Measurements from ENCODE around the gene CD69. TPM values are rescaled to one million over a fixed set of nuclear protein-coding genes. Genes with fewer than 3 reads are reported as not detected.
"Not testable (repeated sequence)": the region's sequence is repeated elsewhere in the genome, so short reads cannot be mapped to it uniquely, and the experiment has no call there.

CD69 gene
- total and polyA plus RNA-seq, 2 donors (not counting 1 experiment from before 2014, with no cell fraction given) = 45.1 to 997 TPM

GRCh38 chr12:9740106-9740750 is 20.5 kb downstream of the CD69 start:
- peak overlapping the region; percentile 36 to 66 for H3K27ac ChIP-seq (ENCODE audit: low read length in 2 of 2)
- H3K9me3 ChIP-seq (ENCODE audit: control extremely low read depth in 1 of 3, control insufficient read depth in 2 of 3, insufficient read depth in 1 of 3, low read length in 2 of 3) = peaks cover 0 to 9% (median 0%) of the 10 kb centered on the region in 3 donors
- TF ChIP-seq EZH2 (IDR thresholded peaks at IDR 0.05; ENCODE audit: borderline replicate concordance, insufficient read depth, low read depth, low read length, poor library complexity, severe bottlenecking) = no peak
- TF ChIP-seq, protein P1, sequence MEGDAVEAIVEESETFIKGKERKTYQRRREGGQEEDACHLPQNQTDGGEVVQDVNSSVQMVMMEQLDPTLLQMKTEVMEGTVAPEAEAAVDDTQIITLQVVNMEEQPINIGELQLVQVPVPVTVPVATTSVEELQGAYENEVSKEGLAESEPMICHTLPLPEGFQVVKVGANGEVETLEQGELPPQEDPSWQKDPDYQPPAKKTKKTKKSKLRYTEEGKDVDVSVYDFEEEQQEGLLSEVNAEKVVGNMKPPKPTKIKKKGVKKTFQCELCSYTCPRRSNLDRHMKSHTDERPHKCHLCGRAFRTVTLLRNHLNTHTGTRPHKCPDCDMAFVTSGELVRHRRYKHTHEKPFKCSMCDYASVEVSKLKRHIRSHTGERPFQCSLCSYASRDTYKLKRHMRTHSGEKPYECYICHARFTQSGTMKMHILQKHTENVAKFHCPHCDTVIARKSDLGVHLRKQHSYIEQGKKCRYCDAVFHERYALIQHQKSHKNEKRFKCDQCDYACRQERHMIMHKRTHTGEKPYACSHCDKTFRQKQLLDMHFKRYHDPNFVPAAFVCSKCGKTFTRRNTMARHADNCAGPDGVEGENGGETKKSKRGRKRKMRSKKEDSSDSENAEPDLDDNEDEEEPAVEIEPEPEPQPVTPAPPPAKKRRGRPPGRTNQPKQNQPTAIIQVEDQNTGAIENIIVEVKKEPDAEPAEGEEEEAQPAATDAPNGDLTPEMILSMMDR (IDR thresholded peaks at IDR 0.05) = no peak
- no peaks in the 10 kb centered on the region for H4K20me1 ChIP-seq (ENCODE audit: control insufficient read depth, insufficient read depth, low read length, poor library complexity, severe bottlenecking)
- no peaks in the 10 kb centered on the region for H3K36me3 ChIP-seq (replicated peaks in 1 of 2; ENCODE audit: control extremely low read depth in 1 of 2, control insufficient read depth in 1 of 2, extremely low read depth in 1 of 2, insufficient read depth in 2 of 2, low read length in 1 of 2)
- Mint-ChIP-seq H3K27ac (peak overlapping the region; percentile 87), H3K9me3 (ENCODE audit: insufficient read depth) (no peaks in the 10 kb centered on the region), H3K4me1 (peaks cover 64% of the 10 kb centered on the region), H3K4me3 (peak overlapping the region; percentile 73), H3K27me3 (no peaks in the 10 kb centered on the region)
- H3K9ac ChIP-seq (ENCODE audit: low read length) = peak overlapping the region; percentile 43
- 77% methylated on average over 5 of the region's 7 CpGs for WGBS (ENCODE audit: insufficient coverage)
- H3K4me3 ChIP-seq (ENCODE audit: control extremely low read depth in 1 of 5, extremely low read depth in 1 of 5, insufficient read depth in 1 of 5, low read depth in 2 of 5, low read length in 4 of 5) = peak overlapping the region in 4 of 5 experiments; percentile 9 to 46 (median 44)
- peak overlapping the region; percentile 62 for H3K4me2 ChIP-seq (replicated peaks; ENCODE audit: low read depth, low read length, poor library complexity, severe bottlenecking)
- ChIA-PET POLR2A (interaction anchor here (1.8 kb wide), 1 partner anchor 18 kb away, joined by 9 read pairs; no protein-coding TSS in a partner anchor), CTCF (interaction anchor here (1.6 to 5.2 kb wide), 5 partner anchors 9 to 57 kb away, joined by 3 to 75 read pairs (median 5); no protein-coding TSS in a partner anchor)
- intact Hi-C loops (cut with micrococcal nuclease) = loop anchor here (1.0 kb wide), 1 partner anchor 8 kb away; no protein-coding TSS in a partner anchor
- DNase-seq (peak; percentile 76), ATAC-seq (ENCODE audit: low read depth) (peak; percentile 73)
- H2AFZ ChIP-seq (ENCODE audit: insufficient read depth, low read depth, low read length, poor library complexity, severe bottlenecking) = no peak overlapping the region
- H3K4me1 ChIP-seq (ENCODE audit: control insufficient read depth in 2 of 2, insufficient read depth in 2 of 2, low read length in 2 of 2) = peaks cover 66 to 74% of the 10 kb centered on the region in 2 donors
- peaks cover 23% of the 10 kb centered on the region for H3K79me2 ChIP-seq (ENCODE audit: control insufficient read depth, insufficient read depth, low read length)
- no peaks in the 10 kb centered on the region for H3K27me3 ChIP-seq (replicated peaks in 1 of 4; ENCODE audit: control extremely low read depth in 1 of 4, control insufficient read depth in 3 of 4, insufficient read depth in 4 of 4, low read length in 3 of 4)

GRCh38 chr12:9739404-9740105 is 21.1 kb downstream of the CD69 start:
- CTCF ChIA-PET = interaction anchor here (0.8 to 5.2 kb wide), 9 partner anchors 8 to 58 kb away, joined by 3 to 75 read pairs (median 3); no protein-coding TSS in a partner anchor
- peak overlapping the region; percentile 87 for H3K27ac Mint-ChIP-seq
- not testable (repeated sequence) for H3K9me3 Mint-ChIP-seq (ENCODE audit: insufficient read depth); H4K20me1 ChIP-seq (ENCODE audit: control insufficient read depth, insufficient read depth, low read length, poor library complexity, severe bottlenecking); ATAC-seq (ENCODE audit: low read depth); H2AFZ ChIP-seq (ENCODE audit: insufficient read depth, low read depth, low read length, poor library complexity, severe bottlenecking); H3K27me3 Mint-ChIP-seq; H3K36me3 ChIP-seq (replicated peaks in 1 of 2; ENCODE audit: control extremely low read depth in 1 of 2, control insufficient read depth in 1 of 2, extremely low read depth in 1 of 2, insufficient read depth in 2 of 2, low read length in 1 of 2); DNase-seq; H3K27me3 ChIP-seq (replicated peaks in 1 of 4; ENCODE audit: control extremely low read depth in 1 of 4, control insufficient read depth in 3 of 4, insufficient read depth in 4 of 4, low read length in 3 of 4)
- peaks cover 20% of the 10 kb centered on the region for H3K79me2 ChIP-seq (ENCODE audit: control insufficient read depth, insufficient read depth, low read length)
- WGBS (ENCODE audit: insufficient coverage) = 93% methylated on average over 36 of the region's 54 CpGs
- intact Hi-C loops (cut with micrococcal nuclease) = loop anchor here (1.0 kb wide), 1 partner anchor 7 kb away; no protein-coding TSS in a partner anchor
- peak overlapping the region; percentile 36 to 80 for H3K27ac ChIP-seq (ENCODE audit: low read length in 2 of 2)
- H3K4me3 Mint-ChIP-seq = peak overlapping the region; percentile 73
- peak overlapping the region in 4 of 5 experiments; percentile 9 to 46 (median 44) for H3K4me3 ChIP-seq (ENCODE audit: control extremely low read depth in 1 of 5, extremely low read depth in 1 of 5, insufficient read depth in 1 of 5, low read depth in 2 of 5, low read length in 4 of 5)
- peak overlapping the region; percentile 62 for H3K4me2 ChIP-seq (replicated peaks; ENCODE audit: low read depth, low read length, poor library complexity, severe bottlenecking)
- peaks cover 71 to 76% of the 10 kb centered on the region in 2 donors for H3K4me1 ChIP-seq (ENCODE audit: control insufficient read depth in 2 of 2, insufficient read depth in 2 of 2, low read length in 2 of 2)
- POLR2A ChIA-PET = interaction anchor here (1.8 kb wide), 1 partner anchor 18 kb away, joined by 9 read pairs; no protein-coding TSS in a partner anchor
- peaks cover 61% of the 10 kb centered on the region for H3K4me1 Mint-ChIP-seq
- H3K9ac ChIP-seq (ENCODE audit: low read length) = peak overlapping the region; percentile 43
- H3K9me3 ChIP-seq (ENCODE audit: control extremely low read depth in 1 of 3, control insufficient read depth in 2 of 3, insufficient read depth in 1 of 3, low read length in 2 of 3) = peaks cover 0 to 12% (median 0%) of the 10 kb centered on the region in 3 donors

- DNase-seq; H4K20me1 ChIP-seq (ENCODE audit: control insufficient read depth, insufficient read depth, low read length, poor library complexity, severe bottlenecking); H3K9ac ChIP-seq (ENCODE audit: low read length); intact Hi-C loops (cut with micrococcal nuclease); H3K27me3 ChIP-seq (replicated peaks in 1 of 4; ENCODE audit: control extremely low read depth in 1 of 4, control insufficient read depth in 3 of 4, insufficient read depth in 4 of 4, low read length in 3 of 4); H3K27me3 Mint-ChIP-seq; H3K4me2 ChIP-seq (replicated peaks; ENCODE audit: low read depth, low read length, poor library complexity, severe bottlenecking); H2AFZ ChIP-seq (ENCODE audit: insufficient read depth, low read depth, low read length, poor library complexity, severe bottlenecking); H3K4me3 ChIP-seq (ENCODE audit: control extremely low read depth in 1 of 5, extremely low read depth in 1 of 5, insufficient read depth in 1 of 5, low read depth in 2 of 5, low read length in 4 of 5); H3K9me3 Mint-ChIP-seq (ENCODE audit: insufficient read depth); H3K36me3 ChIP-seq (replicated peaks in 1 of 2; ENCODE audit: control extremely low read depth in 1 of 2, control insufficient read depth in 1 of 2, extremely low read depth in 1 of 2, insufficient read depth in 2 of 2, low read length in 1 of 2); ATAC-seq (ENCODE audit: low read depth): not testable (repeated sequence)
- Histone ChIP-seq H3K9me3 (ENCODE audit: control extremely low read depth in 1 of 3, control insufficient read depth in 2 of 3, insufficient read depth in 1 of 3, low read length in 2 of 3) (peaks cover 0 to 12% (median 0%) of the 10 kb centered on the region in 3 donors), H3K79me2 (ENCODE audit: control insufficient read depth, insufficient read depth, low read length) (peaks cover 14% of the 10 kb centered on the region), H3K4me1 (ENCODE audit: control insufficient read depth in 2 of 2, insufficient read depth in 2 of 2, low read length in 2 of 2) (peaks cover 75 to 77% of the 10 kb centered on the region in 2 donors), H3K27ac (ENCODE audit: low read length in 2 of 2) (peak overlapping the region in 1 of 2 donors; percentile 80)
- WGBS (ENCODE audit: insufficient coverage) = 83% methylated on average over 11 of the region's 14 CpGs
- ChIA-PET POLR2A (interaction anchor here (1.8 kb wide), 1 partner anchor 17 kb away, joined by 9 read pairs; no protein-coding TSS in a partner anchor), CTCF (interaction anchor here (0.8 to 5.2 kb wide), 6 partner anchors 17 to 59 kb away, joined by 3 to 75 read pairs (median 3); no protein-coding TSS in a partner anchor)
- Mint-ChIP-seq H3K4me3 (peak overlapping the region; percentile 51), H3K27ac (peak overlapping the region; percentile 89), H3K4me1 (peaks cover 65% of the 10 kb centered on the region)
These were observed 21.8 kb downstream of the CD69 start for GRCh38 chr12:9738905-9739304.
